ENCODE measurements around the gene POU6F2. TPM values are rescaled to one million over a fixed set of nuclear protein-coding genes. Genes with fewer than 3 reads are reported as not detected.
A peak's percentile ranks its signal among the peaks of the same experiment; 100 is the strongest.

The POU6F2 gene
- total and polyA plus RNA-seq, 9 of the 15 experiments (the other 6 are each of a cell fraction or from before 2014, with no cell fraction given): 0.29 to 1.5 (median 0.96) TPM

GRCh38 chr7:39384386-39384785 lies 406.7 kb downstream of the POU6F2 start:
- BruUV-seq (replicated peaks): no TSS peak
- in situ Hi-C loops (cut with MboI): no loop called here
- POLR2A ChIA-PET: no interaction called here

GRCh38 chr7:39386718-39387117 lies 409.0 kb downstream of the POU6F2 start:
- Histone ChIP-seq H3K4me2 (ENCODE audit: insufficient read depth, low read length) (no peak overlapping the region), H3K79me2 (ENCODE audit: control insufficient read depth, insufficient read depth, low read length) (no peaks in the 10 kb centered on the region), H3K9me3 (replicated peaks; ENCODE audit: control insufficient read depth, insufficient read depth, low read depth, low read length) (no peaks in the 10 kb centered on the region), H3K4me3 (no peak overlapping the region), H3K9ac (ENCODE audit: insufficient read depth in 1 of 2, low read depth in 2 of 2, low read length in 2 of 2) (no peak overlapping the region), H3K27ac (ENCODE audit: extremely low read depth, low read depth, low read length) (no peak overlapping the region), H2AFZ (ENCODE audit: low read depth, low read length) (no peak overlapping the region), H3K27me3 (ENCODE audit: control insufficient read depth in 2 of 2, insufficient read depth in 2 of 2, low read length in 2 of 2) (peaks cover 0 to 6% of the 10 kb centered on the region in 2 experiments; a peak in 3 of 5 replicates), H3K4me1 (replicated peaks in 1 of 2; ENCODE audit: control insufficient read depth in 2 of 2, insufficient read depth in 2 of 2, low read length in 2 of 2) (no peaks in the 10 kb centered on the region), H3K36me3 (ENCODE audit: control insufficient read depth, insufficient read depth, low read length) (no peaks in the 10 kb centered on the region), H4K20me1 (replicated peaks; ENCODE audit: control insufficient read depth, insufficient read depth, low read length) (no peaks in the 10 kb centered on the region), H3K9me1 (ENCODE audit: control insufficient read depth, insufficient read depth, low read length) (no peaks in the 10 kb centered on the region)
- BruUV-seq (replicated peaks): no TSS peak
- 2% methylated on average over 5 of the region's 5 CpGs for WGBS (ENCODE audit: insufficient coverage, low coverage, missing lambda C conversion rate)
- FAIRE-seq (no peak), DNase-seq (ENCODE audit: extremely low read depth in 1 of 4, low spot score in 3 of 4) (peak in 1 of 4 experiments; percentile 2), ATAC-seq (peak; percentile 29; the same call in 1 of the 3 replicates)
- TF ChIP-seq ZZZ3 (IDR thresholded peaks at IDR 0.05): no peak
- no peak for TF ChIP-seq ZNF324 (CRISPR knock-in tag; IDR thresholded peaks at IDR 0.05)
- no peak for TF ChIP-seq CHD1 (IDR thresholded peaks at IDR 0.05; ENCODE audit: low read length)
- no peak for TF ChIP-seq ZNF24 (IDR thresholded peaks at IDR 0.05)
- TF ChIP-seq SRSF1 (IDR thresholded peaks at IDR 0.05; ENCODE audit: low read depth, low read length): no peak
- no peak for TF ChIP-seq RBM34 (IDR thresholded peaks at IDR 0.05; ENCODE audit: borderline replicate concordance, insufficient read depth, low read length)
- TF ChIP-seq CTCF (IDR thresholded peaks at IDR 0.05 in 2 of 3, conservative IDR thresholded peaks at IDR 0.05 in 1 of 3; ENCODE audit: insufficient read depth in 2 of 3, low read depth in 1 of 3, low read length in 3 of 3): peak in 2 of 3 experiments; percentile 11 to 21; a peak in 2 of 6 replicates
- ChIA-PET POLR2A (interaction anchor here (1.1 kb wide), 1 partner anchor 14 kb away, joined by 3 read pairs; no protein-coding TSS in a partner anchor), CTCF (ENCODE audit: low intra/inter-chr PET ratio) (no interaction called here)
- in situ Hi-C loops (cut with MboI) (no loop called here), intact Hi-C loops (cut with micrococcal nuclease) (no loop called here)

More at GRCh38 chr7:39384386-39384785, 406.7 kb downstream of the POU6F2 start:
- Histone ChIP-seq H3K36me3 (ENCODE audit: control insufficient read depth, insufficient read depth, low read length) (no peaks in the 10 kb centered on the region), H3K79me2 (ENCODE audit: control insufficient read depth, insufficient read depth, low read length) (no peaks in the 10 kb centered on the region), H3K9ac (ENCODE audit: insufficient read depth in 1 of 2, low read depth in 2 of 2, low read length in 2 of 2) (no peak overlapping the region), H3K27ac (ENCODE audit: extremely low read depth, low read depth, low read length) (no peak overlapping the region), H4K20me1 (replicated peaks; ENCODE audit: control insufficient read depth, insufficient read depth, low read length) (no peaks in the 10 kb centered on the region), H2AFZ (ENCODE audit: low read depth, low read length) (no peak overlapping the region), H3K4me2 (ENCODE audit: insufficient read depth, low read length) (no peak overlapping the region), H3K4me1 (replicated peaks in 1 of 2; ENCODE audit: control insufficient read depth in 2 of 2, insufficient read depth in 2 of 2, low read length in 2 of 2) (no peaks in the 10 kb centered on the region), H3K4me3 (no peak overlapping the region), H3K9me3 (replicated peaks; ENCODE audit: control insufficient read depth, insufficient read depth, low read depth, low read length) (no peaks in the 10 kb centered on the region), H3K27me3 (ENCODE audit: control insufficient read depth in 2 of 2, insufficient read depth in 2 of 2, low read length in 2 of 2) (peaks cover 0 to 6% of the 10 kb centered on the region in 2 experiments; a peak in 3 of 5 replicates), H3K9me1 (ENCODE audit: control insufficient read depth, insufficient read depth, low read length) (no peaks in the 10 kb centered on the region)
- no peak for ATAC-seq
- no peak for DNase-seq (ENCODE audit: extremely low read depth in 1 of 4, low spot score in 3 of 4)
- FAIRE-seq: no peak
- TF ChIP-seq RBM25 (IDR thresholded peaks at IDR 0.05; ENCODE audit: low read depth, low read length, severe bottlenecking) (peak; percentile 65), HMG20A (CRISPR knock-in tag; conservative IDR thresholded peaks at IDR 0.05) (no peak)
- intact Hi-C loops (cut with micrococcal nuclease): no loop called here
- WGBS (ENCODE audit: insufficient coverage, low coverage, missing lambda C conversion rate): 0% methylated on average over 2 of the region's 2 CpGs
- CTCF ChIA-PET (ENCODE audit: low intra/inter-chr PET ratio): no interaction called here
